Breast epithelium (tissue), 3 donors: ENCODE data around the gene COL8A1.

ENCODE experiments used
- POLR2A ChIP-seq: fragments of 450-650 bp; IDR thresholded peaks from one replicate; pipeline ENCODE4 v1.6.1; 2016; ENCODE audit warnings: antibody characterized with exemption, mild to moderate bottlenecking, moderate library complexity
- POLR2AphosphoS5 ChIP-seq, 3 donors: sonication (generic); formaldehyde crosslinking; IDR thresholded peaks; one replicate each; pipeline ENCODE4 v1.6.1; 2017; ENCODE audit warnings: antibody characterized with exemption in 3 of 3
- TF ChIP-seq, protein P1 (sequence below), 3 donors: fragments of 450-650 bp; IDR thresholded peaks; one replicate each; pipeline ENCODE4 v1.5.1; 2016 to 2017; ENCODE audit warnings: antibody characterized with exemption in 3 of 3, mild to moderate bottlenecking in 3 of 3, moderate library complexity in 3 of 3

- TF ChIP-seq POLR2A (no peak), POLR2AphosphoS5 (IDR thresholded peaks at IDR 0.05) (no peak)
- TF ChIP-seq, protein P1, sequence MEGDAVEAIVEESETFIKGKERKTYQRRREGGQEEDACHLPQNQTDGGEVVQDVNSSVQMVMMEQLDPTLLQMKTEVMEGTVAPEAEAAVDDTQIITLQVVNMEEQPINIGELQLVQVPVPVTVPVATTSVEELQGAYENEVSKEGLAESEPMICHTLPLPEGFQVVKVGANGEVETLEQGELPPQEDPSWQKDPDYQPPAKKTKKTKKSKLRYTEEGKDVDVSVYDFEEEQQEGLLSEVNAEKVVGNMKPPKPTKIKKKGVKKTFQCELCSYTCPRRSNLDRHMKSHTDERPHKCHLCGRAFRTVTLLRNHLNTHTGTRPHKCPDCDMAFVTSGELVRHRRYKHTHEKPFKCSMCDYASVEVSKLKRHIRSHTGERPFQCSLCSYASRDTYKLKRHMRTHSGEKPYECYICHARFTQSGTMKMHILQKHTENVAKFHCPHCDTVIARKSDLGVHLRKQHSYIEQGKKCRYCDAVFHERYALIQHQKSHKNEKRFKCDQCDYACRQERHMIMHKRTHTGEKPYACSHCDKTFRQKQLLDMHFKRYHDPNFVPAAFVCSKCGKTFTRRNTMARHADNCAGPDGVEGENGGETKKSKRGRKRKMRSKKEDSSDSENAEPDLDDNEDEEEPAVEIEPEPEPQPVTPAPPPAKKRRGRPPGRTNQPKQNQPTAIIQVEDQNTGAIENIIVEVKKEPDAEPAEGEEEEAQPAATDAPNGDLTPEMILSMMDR (IDR thresholded peaks at IDR 0.05) = no peak
Measured at GRCh38 chr3:99772171-99772570, 133.8 kb downstream of the COL8A1 start.
